Ishikawa (cell line): ENCODE data around the gene TXK.

Experiments
- CEBPB ChIP-seq: IDR thresholded peaks from 2 replicates; pipeline ENCODE4 v1.6.1; 2012
- CREB1 ChIP-seq: IDR thresholded peaks from 2 replicates; pipeline ENCODE4 v1.6.1; 2012; ENCODE audit warnings: low read depth
- EGR1 ChIP-seq: IDR thresholded peaks from 2 replicates; pipeline ENCODE4 v1.6.1; 2012
- EP300 ChIP-seq: IDR thresholded peaks from 2 replicates; pipeline ENCODE4 v1.6.1; 2012; ENCODE audit warnings: borderline replicate concordance
- FOXM1 ChIP-seq: IDR thresholded peaks from 2 replicates; pipeline ENCODE4 v1.6.1; 2012; ENCODE audit warnings: low read depth, borderline replicate concordance
- MAX ChIP-seq: IDR thresholded peaks from 2 replicates; pipeline ENCODE4 v1.6.1; 2012
- NFIC ChIP-seq: IDR thresholded peaks from 2 replicates; pipeline ENCODE4 v1.6.1; 2012
- RAD21 ChIP-seq: IDR thresholded peaks from 2 replicates; pipeline ENCODE4 v1.6.1; 2012; ENCODE audit warnings: low read depth
- REST ChIP-seq: IDR thresholded peaks from 2 replicates; pipeline ENCODE4 v1.6.1; 2012; ENCODE audit warnings: low read depth, mild to moderate bottlenecking
- TAF1 ChIP-seq: IDR thresholded peaks from 2 replicates; pipeline ENCODE4 v1.6.1; 2012; ENCODE audit warnings: low read depth, mild to moderate bottlenecking
- TCF12 ChIP-seq: IDR thresholded peaks from 2 replicates; pipeline ENCODE4 v1.6.1; 2012; ENCODE audit warnings: low read depth
- TEAD4 ChIP-seq: IDR thresholded peaks from 2 replicates; pipeline ENCODE4 v1.6.1; 2012
- USF1 ChIP-seq: IDR thresholded peaks from 2 replicates; pipeline ENCODE4 v1.6.1; 2012
- YY1 ChIP-seq: IDR thresholded peaks from 2 replicates; pipeline ENCODE4 v1.6.1; 2012; ENCODE audit warnings: low read depth
- ZBTB7A ChIP-seq: IDR thresholded peaks from 2 replicates; pipeline ENCODE4 v1.6.1; 2012; ENCODE audit warnings: low read depth

The TXK gene

DNA sequence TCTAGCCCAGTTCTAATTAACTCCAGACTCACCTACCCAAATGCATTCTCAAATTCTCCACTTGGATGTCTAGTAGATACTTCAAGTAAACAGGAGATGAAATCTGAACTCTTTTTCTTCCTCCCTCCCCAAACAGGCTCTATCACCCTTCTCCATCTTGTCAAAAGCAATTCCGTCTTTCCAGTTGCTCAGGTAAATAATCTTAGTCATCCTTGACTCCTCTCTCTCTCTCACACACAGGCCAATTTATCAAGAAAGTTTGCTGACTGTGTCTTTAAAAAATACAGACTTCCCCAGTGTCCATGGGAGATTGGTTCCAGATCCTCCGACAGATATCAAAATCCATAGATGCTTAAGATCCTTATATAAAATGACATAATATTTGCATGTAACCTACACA is 12.9 kb downstream of the TXK start:
- TF ChIP-seq RAD21 (no peak), FOXM1 (no peak), CEBPB (no peak), MAX (no peak), EP300 (no peak), CREB1 (no peak), TAF1 (no peak), TCF12 (no peak), TEAD4 (no peak), REST (no peak), ZBTB7A (no peak), NFIC (no peak), USF1 (no peak)

DNA sequence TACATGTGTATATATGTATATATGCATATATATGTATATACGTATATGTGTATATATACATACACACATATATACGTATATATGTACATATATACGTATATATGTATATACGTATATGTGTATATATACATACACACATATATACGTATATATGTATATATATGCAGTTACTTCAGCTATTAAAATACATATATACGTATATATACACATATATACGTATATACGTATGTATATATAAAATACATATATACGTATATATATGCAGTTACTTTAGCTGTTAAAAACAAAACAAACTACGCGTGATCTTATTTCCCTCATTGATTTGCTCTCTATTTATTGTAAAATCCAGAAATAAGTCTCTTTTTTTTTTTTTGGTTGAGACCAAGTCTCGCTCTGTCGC is 13.9 kb downstream of the TXK start:
- TF ChIP-seq USF1 (no peak), REST (no peak), MAX (no peak), TCF12 (no peak), RAD21 (no peak), TAF1 (no peak), EP300 (no peak), YY1 (no peak), TEAD4 (no peak), EGR1 (no peak), CREB1 (no peak), NFIC (no peak), FOXM1 (no peak), ZBTB7A (no peak), CEBPB (no peak)

DNA sequence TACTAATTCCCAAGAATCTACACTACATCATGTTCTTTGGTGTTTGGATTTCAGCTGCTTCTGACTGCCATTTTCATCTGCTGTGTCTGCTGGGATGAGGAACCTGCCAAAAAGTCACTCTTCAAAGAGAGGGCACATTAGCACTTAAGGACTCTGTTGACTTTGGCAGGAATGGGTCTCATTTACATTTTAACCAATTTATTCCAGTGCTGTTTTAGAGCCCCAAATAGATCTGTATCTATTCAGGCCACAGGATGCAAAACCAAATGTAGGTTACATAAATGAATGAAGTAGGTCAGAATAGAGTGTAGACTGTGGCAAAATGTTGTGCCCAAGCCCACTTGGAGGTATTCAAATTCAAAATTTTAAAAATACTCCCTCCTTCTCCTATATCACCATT is 14.4 kb downstream of the TXK start:
- TF ChIP-seq FOXM1, result no peak
- TF ChIP-seq YY1, result no peak
- no peak for TF ChIP-seq CEBPB
- no peak for TF ChIP-seq TCF12
- no peak for TF ChIP-seq CREB1
- no peak for TF ChIP-seq ZBTB7A
- TF ChIP-seq TAF1, result no peak
- TF ChIP-seq TEAD4, result no peak
- TF ChIP-seq NFIC, result no peak
- no peak for TF ChIP-seq USF1
- no peak for TF ChIP-seq REST

- no peak for TF ChIP-seq REST
- TF ChIP-seq TEAD4, result no peak
- TF ChIP-seq MAX, result no peak
- TF ChIP-seq RAD21, result no peak
- no peak for TF ChIP-seq CEBPB
Measured at GRCh38 chr4:48118081-48118480, 16.0 kb downstream of the TXK start.
